HepG2 (cell line): Measurements from ENCODE around the gene BFAR. TPM values are rescaled to one million over a fixed set of nuclear protein-coding genes. Genes with fewer than 3 reads are reported as not detected.

Source experiments
- CHD4 ChIP-seq: fragments of 200-600 bp; sonication (generic); IDR thresholded peaks from 2 replicates; pipeline ENCODE4 v1.7.0; 2017; ENCODE audit warnings: mild to moderate bottlenecking, low read length, borderline replicate concordance
- CREB3 ChIP-seq: sonication (generic); formaldehyde crosslinking; IDR thresholded peaks from 2 replicates; pipeline ENCODE4 v1.5.0; 2020; ENCODE audit warnings: missing genetic modification reagents
- FOXO4 ChIP-seq: sonication (generic); formaldehyde crosslinking; conservative IDR thresholded peaks from 2 replicates; pipeline ENCODE4 v1.8.1; 2023; ENCODE audit warnings: missing genetic modification reagents
- HOXD1 ChIP-seq: sonication (generic); formaldehyde crosslinking; IDR thresholded peaks from 2 replicates; pipeline ENCODE4 v1.5.0; 2020; ENCODE audit warnings: missing genetic modification reagents
- IRF9 ChIP-seq: sonication (generic); formaldehyde crosslinking; IDR thresholded peaks from 2 replicates; pipeline ENCODE4 v1.8.0; 2022; ENCODE audit warnings: missing genetic modification reagents, mild to moderate bottlenecking, borderline replicate concordance
- KDM6A ChIP-seq: IDR thresholded peaks from 2 replicates; pipeline ENCODE4 v1.6.1; 2016; ENCODE audit warnings: low read depth
- MATR3 ChIP-seq: sonication (generic); formaldehyde crosslinking; IDR thresholded peaks from 2 replicates; pipeline ENCODE4 v1.4.0; 2020; ENCODE audit warnings: missing genetic modification reagents
- NFIC ChIP-seq: IDR thresholded peaks from 2 replicates; pipeline ENCODE4 v1.6.1; 2012; ENCODE audit warnings: mild to moderate bottlenecking, low read length, inconsistent platforms
- TEAD3 ChIP-seq: optimal IDR thresholded peaks from 2 replicates; pipeline ENCODE3; 2016; ENCODE audit warnings: borderline replicate concordance
- ZNF263 ChIP-seq: sonication (generic); formaldehyde crosslinking; IDR thresholded peaks from 2 replicates; pipeline ENCODE4 v1.4.0; 2020; ENCODE audit warnings: missing genetic modification reagents
- ZNF280B ChIP-seq: sonication (generic); formaldehyde crosslinking; IDR thresholded peaks from 2 replicates; pipeline ENCODE4 v1.5.0; 2020; ENCODE audit warnings: missing genetic modification reagents, mild to moderate bottlenecking, borderline replicate concordance
- ZNF407 ChIP-seq: sonication (generic); formaldehyde crosslinking; IDR thresholded peaks from one replicate; pipeline ENCODE4 v1.5.1; 2020; ENCODE audit warnings: mild to moderate bottlenecking, missing genetic modification reagents; ENCODE audit errors: not compliant biosample characterization
- ZNF543 ChIP-seq: sonication (generic); formaldehyde crosslinking; IDR thresholded peaks from 2 replicates; pipeline ENCODE4 v1.4.0; 2020; ENCODE audit warnings: mild to moderate bottlenecking, missing genetic modification reagents
- ZNF552 ChIP-seq: sonication (generic); formaldehyde crosslinking; IDR thresholded peaks from 2 replicates; pipeline ENCODE4 v1.9.0; 2022; ENCODE audit warnings: missing genetic modification reagents, mild to moderate bottlenecking, borderline replicate concordance
- ZSCAN29 ChIP-seq: sonication (generic); formaldehyde crosslinking; conservative IDR thresholded peaks from 2 replicates; pipeline ENCODE4 v1.4.0; 2020; ENCODE audit warnings: mild to moderate bottlenecking, missing genetic modification reagents
- polyA plus RNA-seq, 8 experiments: library from polyadenylated mRNA; depleted of rRNA in 3 of 8; stranded (reverse) in 7 of 8; unstranded in 1 of 8; fragments of >200 nt; fragmentation: Illumina TruSeq in 4 of 8; extraction: Trizol in 4 of 8; gene quantifications; 2 replicates each; pipeline versions ENCODE4 v1.2.1 to v1.2.3, GENCODE V29; 2011 to 2016; ENCODE audit warnings: low read depth in 4 of 8, missing spikeins in 1 of 8, mixed read lengths in 1 of 8; ENCODE audit not compliant: insufficient read depth in 1 of 8
- total RNA-seq, 5 experiments: library from RNA; depleted of rRNA; stranded (reverse); fragments of >200 nt; fragmentation: Illumina TruSeq; extraction: Trizol; gene quantifications; 2 replicates each; pipeline ENCODE4 v1.2.3, GENCODE V29; 2016; ENCODE audit warnings: low read depth in 1 of 5

Gene BFAR
- total and polyA plus RNA-seq, 2 of the 13 experiments (the other 11 are each of a cell fraction or from before 2014, with no cell fraction given) = 96.9 to 120 TPM

- TF ChIP-seq ZNF543 (CRISPR knock-in tag) (no peak), CREB3 (CRISPR knock-in tag) (no peak; the same call in 1 of the 2 replicates), ZNF407 (CRISPR knock-in tag) (peak; percentile 37), TEAD3 (CRISPR knock-in tag) (peak; percentile 77), MATR3 (CRISPR knock-in tag) (no peak), ZNF263 (CRISPR knock-in tag) (peak; percentile 62; the same call in 1 of the 2 replicates), ZSCAN29 (CRISPR knock-in tag) (0 out of 2 replicates have a peak, but pooled peaks have one; percentile 19), KDM6A (CRISPR knock-in tag) (peak; percentile 55; the same call in 1 of the 2 replicates), ZNF552 (CRISPR knock-in tag) (no peak), ZNF280B (CRISPR knock-in tag) (no peak; the same call in 1 of the 2 replicates), IRF9 (CRISPR knock-in tag) (peak; percentile 84), FOXO4 (CRISPR knock-in tag) (0 out of 2 replicates have a peak, but pooled peaks have one; percentile 87), NFIC (no peak), HOXD1 (CRISPR knock-in tag) (peak; percentile 66), CHD4 (no peak)
Observed at GRCh38 chr16:14632693-14633569, at the start of gene BFAR (continued).
